C4-2B (cell line): ENCODE data around the gene TLN1.

Experiments
- H3K27ac ChIP-seq: fragments of 450-650 bp; 2 replicates; pipeline ENCODE4 v1.5.1; 2017
- CTCF ChIP-seq: fragments of 450-650 bp; conservative IDR thresholded peaks from 2 replicates; pipeline ENCODE4 v1.5.1; 2017; ENCODE audit warnings: mild to moderate bottlenecking
- ZFX ChIP-seq: fragments of 450-650 bp; IDR thresholded peaks from 2 replicates; pipeline ENCODE4 v1.6.1; 2017

TLN1 gene

GRCh38 chr9:35705372-35705771 lies 26.6 kb downstream of the TLN1 start:
- no peak for TF ChIP-seq CTCF

GRCh38 chr9:35703906-35704672 lies 27.9 kb downstream of the TLN1 start:
- TF ChIP-seq ZFX (no peak), CTCF (no peak)
- no peak overlapping the region for H3K27ac ChIP-seq

More at GRCh38 chr9:35705372-35705771, 26.6 kb downstream of the TLN1 start:
- no peak overlapping the region for H3K27ac ChIP-seq

GRCh38 chr9:35702696-35703095 lies 29.3 kb downstream of the TLN1 start:
- H3K27ac ChIP-seq, result no peak overlapping the region
- TF ChIP-seq CTCF, result no peak
- no peak for TF ChIP-seq ZFX

GRCh38 chr9:35700942-35701341 lies 31.1 kb downstream of the TLN1 start:
- H3K27ac ChIP-seq, result no peak overlapping the region
- TF ChIP-seq ZFX (no peak), CTCF (no peak)

- no peak overlapping the region for H3K27ac ChIP-seq
- TF ChIP-seq CTCF (no peak), ZFX (no peak)
Observed at GRCh38 chr9:35700031-35700430, 32.0 kb downstream of the TLN1 start.

GRCh38 chr9:35698231-35698630 lies 33.8 kb downstream of the TLN1 start:
- TF ChIP-seq CTCF, result no peak
- no peak for TF ChIP-seq ZFX
- no peak overlapping the region for H3K27ac ChIP-seq

- H3K27ac ChIP-seq, result no peak overlapping the region
- no peak for TF ChIP-seq CTCF
- no peak for TF ChIP-seq ZFX
Observed at GRCh38 chr9:35697486-35697885, 34.5 kb downstream of the TLN1 start.
